ENCODE results near the gene NFAM1. TPM values are rescaled to one million over a fixed set of nuclear protein-coding genes. Genes with fewer than 3 reads are reported as not detected.

NFAM1 gene
- total and polyA plus RNA-seq, 2 of the 4 experiments (the other 2 are of a cell fraction), result not detected

DNA sequence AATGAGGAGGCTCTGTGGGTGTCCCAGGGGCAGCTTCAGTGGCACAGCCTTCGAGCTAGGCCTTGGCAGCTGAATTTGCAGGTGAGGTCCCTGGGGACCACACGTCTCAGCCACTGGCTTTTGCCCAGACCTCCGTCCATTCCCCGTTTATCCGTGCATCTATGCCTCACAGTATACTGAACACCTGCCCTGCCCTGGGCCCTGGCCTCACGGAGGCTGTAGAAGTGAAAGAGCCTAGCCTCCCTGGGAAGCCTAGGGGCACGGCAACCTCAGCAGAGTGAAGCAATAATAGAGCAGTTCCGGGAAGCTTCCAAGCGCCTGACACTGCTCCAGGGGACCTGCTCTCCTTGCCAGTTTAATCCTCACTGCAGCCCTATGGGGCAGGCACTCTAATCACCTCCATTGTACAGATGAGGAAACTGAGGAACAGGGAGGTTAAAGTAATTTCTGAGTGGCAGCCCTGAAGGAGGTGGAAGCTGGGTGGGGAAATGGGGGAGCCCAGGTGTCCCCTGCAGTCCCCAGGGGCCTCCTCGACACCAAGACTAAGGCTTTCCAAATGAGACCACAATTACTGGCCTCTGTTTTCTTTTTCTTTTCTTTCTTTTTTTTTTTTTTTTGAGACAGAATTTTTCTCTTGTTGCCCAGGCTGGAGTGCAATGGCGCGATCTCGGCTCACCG is 2.7 kb upstream of the NFAM1 start:
- TF ChIP-seq MXI1 (IDR thresholded peaks at IDR 0.05; ENCODE audit: borderline replicate concordance, low read depth, low read length), result no peak
- TF ChIP-seq RFX5 (IDR thresholded peaks at IDR 0.05; ENCODE audit: low read depth, low read length), result no peak
- TF ChIP-seq BHLHE40 (IDR thresholded peaks at IDR 0.05; ENCODE audit: low read depth, low read length), result no peak
- no peak for TF ChIP-seq POLR2A (IDR thresholded peaks at IDR 0.05; ENCODE audit: low read depth, low read length)
- TF ChIP-seq MAZ (IDR thresholded peaks at IDR 0.05; ENCODE audit: borderline replicate concordance, low read depth, low read length), result no peak
- no peak for TF ChIP-seq MAFK (IDR thresholded peaks at IDR 0.05; ENCODE audit: low read depth, low read length)
- no peak for TF ChIP-seq CHD1 (IDR thresholded peaks at IDR 0.05; ENCODE audit: low read depth, low read length)
- TF ChIP-seq, protein P1, sequence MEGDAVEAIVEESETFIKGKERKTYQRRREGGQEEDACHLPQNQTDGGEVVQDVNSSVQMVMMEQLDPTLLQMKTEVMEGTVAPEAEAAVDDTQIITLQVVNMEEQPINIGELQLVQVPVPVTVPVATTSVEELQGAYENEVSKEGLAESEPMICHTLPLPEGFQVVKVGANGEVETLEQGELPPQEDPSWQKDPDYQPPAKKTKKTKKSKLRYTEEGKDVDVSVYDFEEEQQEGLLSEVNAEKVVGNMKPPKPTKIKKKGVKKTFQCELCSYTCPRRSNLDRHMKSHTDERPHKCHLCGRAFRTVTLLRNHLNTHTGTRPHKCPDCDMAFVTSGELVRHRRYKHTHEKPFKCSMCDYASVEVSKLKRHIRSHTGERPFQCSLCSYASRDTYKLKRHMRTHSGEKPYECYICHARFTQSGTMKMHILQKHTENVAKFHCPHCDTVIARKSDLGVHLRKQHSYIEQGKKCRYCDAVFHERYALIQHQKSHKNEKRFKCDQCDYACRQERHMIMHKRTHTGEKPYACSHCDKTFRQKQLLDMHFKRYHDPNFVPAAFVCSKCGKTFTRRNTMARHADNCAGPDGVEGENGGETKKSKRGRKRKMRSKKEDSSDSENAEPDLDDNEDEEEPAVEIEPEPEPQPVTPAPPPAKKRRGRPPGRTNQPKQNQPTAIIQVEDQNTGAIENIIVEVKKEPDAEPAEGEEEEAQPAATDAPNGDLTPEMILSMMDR (conservative IDR thresholded peaks at IDR 0.05; ENCODE audit: low read depth, low read length), result no peak
- TF ChIP-seq RCOR1 (IDR thresholded peaks at IDR 0.05; ENCODE audit: insufficient replicate concordance, low read length), result no peak
- no peak for TF ChIP-seq NFE2L2 (IDR thresholded peaks at IDR 0.05; ENCODE audit: low read depth, low read length)
- TF ChIP-seq, protein P2, sequence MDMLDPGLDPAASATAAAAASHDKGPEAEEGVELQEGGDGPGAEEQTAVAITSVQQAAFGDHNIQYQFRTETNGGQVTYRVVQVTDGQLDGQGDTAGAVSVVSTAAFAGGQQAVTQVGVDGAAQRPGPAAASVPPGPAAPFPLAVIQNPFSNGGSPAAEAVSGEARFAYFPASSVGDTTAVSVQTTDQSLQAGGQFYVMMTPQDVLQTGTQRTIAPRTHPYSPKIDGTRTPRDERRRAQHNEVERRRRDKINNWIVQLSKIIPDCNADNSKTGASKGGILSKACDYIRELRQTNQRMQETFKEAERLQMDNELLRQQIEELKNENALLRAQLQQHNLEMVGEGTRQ (IDR thresholded peaks at IDR 0.05; ENCODE audit: low read depth, low read length), result no peak
- TF ChIP-seq FOS (IDR thresholded peaks at IDR 0.05; ENCODE audit: low read depth, low read length), result no peak
- TF ChIP-seq, protein P3, sequence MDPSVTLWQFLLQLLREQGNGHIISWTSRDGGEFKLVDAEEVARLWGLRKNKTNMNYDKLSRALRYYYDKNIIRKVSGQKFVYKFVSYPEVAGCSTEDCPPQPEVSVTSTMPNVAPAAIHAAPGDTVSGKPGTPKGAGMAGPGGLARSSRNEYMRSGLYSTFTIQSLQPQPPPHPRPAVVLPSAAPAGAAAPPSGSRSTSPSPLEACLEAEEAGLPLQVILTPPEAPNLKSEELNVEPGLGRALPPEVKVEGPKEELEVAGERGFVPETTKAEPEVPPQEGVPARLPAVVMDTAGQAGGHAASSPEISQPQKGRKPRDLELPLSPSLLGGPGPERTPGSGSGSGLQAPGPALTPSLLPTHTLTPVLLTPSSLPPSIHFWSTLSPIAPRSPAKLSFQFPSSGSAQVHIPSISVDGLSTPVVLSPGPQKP (IDR thresholded peaks at IDR 0.05; ENCODE audit: borderline replicate concordance, low read depth, low read length), result no peak
- Histone ChIP-seq H2BK15ac (ENCODE audit: low read depth, low read length) (no peak overlapping the region), H3K36me3 (ENCODE audit: control insufficient read depth, insufficient read depth, low read length) (no peaks in the 10 kb centered on the region), H3K9me1 (ENCODE audit: insufficient read depth, low read length) (no peaks in the 10 kb centered on the region), H3K4ac (ENCODE audit: low read depth, low read length) (no peak overlapping the region), H2BK5ac (ENCODE audit: low read depth, low read length, poor library complexity, severe bottlenecking) (no peak overlapping the region), H3K18ac (ENCODE audit: low read depth, low read length) (no peak overlapping the region), H2BK120ac (ENCODE audit: low read depth, low read length) (no peak overlapping the region), H4K20me1 (ENCODE audit: insufficient read depth, low read length) (no peaks in the 10 kb centered on the region), H4K8ac (ENCODE audit: low read depth in 2 of 2, low read length in 2 of 2) (no peak overlapping the region), H3K4me2 (ENCODE audit: low read depth, low read length) (no peak overlapping the region), H3K79me1 (ENCODE audit: low read depth in 1 of 2, low read length in 2 of 2) (no peaks in the 10 kb centered on the region), H3K14ac (replicated peaks; ENCODE audit: low read depth, low read length) (no peak overlapping the region), H3K56ac (ENCODE audit: extremely low read depth, insufficient read depth, low read length) (no peak overlapping the region), H3K4me3 (ENCODE audit: insufficient read depth, low read depth, low read length) (no peak overlapping the region), H2BK20ac (ENCODE audit: low read depth, low read length) (no peak overlapping the region), H3K4me1 (ENCODE audit: control insufficient read depth, insufficient read depth, low read length) (peaks cover 1% of the 10 kb centered on the region; the same call in 1 of the 2 replicates), H2AK5ac (ENCODE audit: low read depth, low read length) (no peak overlapping the region), H3K9ac (ENCODE audit: low read depth, low read length) (no peak overlapping the region), H3K9me3 (ENCODE audit: control insufficient read depth, insufficient read depth, low read length) (no peaks in the 10 kb centered on the region), H3K27me3 (ENCODE audit: control insufficient read depth, insufficient read depth, low read length) (peaks cover 49% of the 10 kb centered on the region), H3K23ac (ENCODE audit: low read depth, low read length) (no peak overlapping the region), H4K5ac (ENCODE audit: low read depth, low read length) (no peak overlapping the region), H4K91ac (ENCODE audit: insufficient read depth, low read depth, low read length) (no peak overlapping the region), H2AFZ (replicated peaks; ENCODE audit: low read length, poor library complexity) (peak overlapping the region; percentile 43), H2AK9ac (replicated peaks; ENCODE audit: low read depth, low read length, poor library complexity) (no peak overlapping the region), H3K27ac (ENCODE audit: insufficient read depth, low read length) (no peak overlapping the region)
- DNase-seq, result no peak
- POLR2A ChIA-PET (ENCODE audit: unreplicated experiment), result no interaction called here
- 58% methylated on average over 4 of the region's 14 CpGs; no CpG with 5 or more reads in 1 of the 2 experiments for WGBS, 2 experiments (ENCODE audit: extremely low coverage in 2 of 2, insufficient read length in 1 of 2)
- dilution Hi-C loops (cut with HindIII; ENCODE audit: low sequenced_read_pairs, unreplicated experiment) (no loop called here), in situ Hi-C loops (cut with MboI; ENCODE audit: low sequenced_read_pairs) (loop anchor here (5.0 kb wide), 1 partner anchor 338 kb away; no protein-coding TSS in a partner anchor), intact Hi-C loops (cut with micrococcal nuclease) (no loop called here)
- CTCF ChIA-PET, result interaction anchor here (1.5 kb wide), 1 partner anchor 10 kb away, joined by 4 read pairs; no protein-coding TSS in a partner anchor
- BruUV-seq (replicated peaks), result no TSS peak
- no peak for ATAC-seq (ENCODE audit: low read depth)

Measured in IMR-90 (cell line).